ENCODE results near the gene BCL2L1. TPM values are rescaled to one million over a fixed set of nuclear protein-coding genes. Genes with fewer than 3 reads are reported as not detected.

Gene BCL2L1
- total RNA-seq, 6 donors from 2014 or later, result 131 to 245 (median 182) TPM

DNA sequence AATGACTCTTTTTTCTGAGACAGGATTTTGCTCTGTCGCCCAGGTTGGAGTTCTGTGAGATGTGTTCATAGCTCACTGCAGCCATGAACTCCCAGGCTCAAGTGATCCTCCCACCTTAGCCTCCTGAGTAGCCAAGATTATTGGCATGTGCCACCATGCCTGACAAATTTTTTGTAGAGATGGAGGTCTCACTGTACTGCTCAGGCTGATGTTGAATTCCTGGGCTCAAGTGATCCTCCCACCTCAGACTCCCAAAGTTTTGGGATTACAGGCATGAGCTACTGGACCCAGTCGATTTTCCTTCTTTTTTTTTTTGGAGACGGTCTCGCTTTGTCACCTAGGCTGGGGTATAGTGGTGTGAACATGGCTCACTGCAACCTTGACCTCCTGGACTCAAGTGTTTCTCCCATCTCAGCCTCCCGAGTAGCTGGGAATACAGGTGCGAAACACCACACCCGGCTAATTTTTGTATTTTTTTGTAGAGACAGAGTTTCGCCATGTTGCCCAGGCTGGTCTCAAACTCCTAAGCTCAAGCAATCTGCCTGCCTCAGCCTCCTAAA, 24.3 kb downstream of the BCL2L1 start:
- TF ChIP-seq, protein P1, sequence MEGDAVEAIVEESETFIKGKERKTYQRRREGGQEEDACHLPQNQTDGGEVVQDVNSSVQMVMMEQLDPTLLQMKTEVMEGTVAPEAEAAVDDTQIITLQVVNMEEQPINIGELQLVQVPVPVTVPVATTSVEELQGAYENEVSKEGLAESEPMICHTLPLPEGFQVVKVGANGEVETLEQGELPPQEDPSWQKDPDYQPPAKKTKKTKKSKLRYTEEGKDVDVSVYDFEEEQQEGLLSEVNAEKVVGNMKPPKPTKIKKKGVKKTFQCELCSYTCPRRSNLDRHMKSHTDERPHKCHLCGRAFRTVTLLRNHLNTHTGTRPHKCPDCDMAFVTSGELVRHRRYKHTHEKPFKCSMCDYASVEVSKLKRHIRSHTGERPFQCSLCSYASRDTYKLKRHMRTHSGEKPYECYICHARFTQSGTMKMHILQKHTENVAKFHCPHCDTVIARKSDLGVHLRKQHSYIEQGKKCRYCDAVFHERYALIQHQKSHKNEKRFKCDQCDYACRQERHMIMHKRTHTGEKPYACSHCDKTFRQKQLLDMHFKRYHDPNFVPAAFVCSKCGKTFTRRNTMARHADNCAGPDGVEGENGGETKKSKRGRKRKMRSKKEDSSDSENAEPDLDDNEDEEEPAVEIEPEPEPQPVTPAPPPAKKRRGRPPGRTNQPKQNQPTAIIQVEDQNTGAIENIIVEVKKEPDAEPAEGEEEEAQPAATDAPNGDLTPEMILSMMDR (IDR thresholded peaks at IDR 0.05), result no peak
- TF ChIP-seq POLR2A (IDR thresholded peaks at IDR 0.05) (no peak), EP300 (IDR thresholded peaks at IDR 0.05) (no peak), POLR2AphosphoS5 (IDR thresholded peaks at IDR 0.05) (no peak)
- no peak for ATAC-seq (ENCODE audit: low FRiP score in 2 of 2)
- WGBS, 2 donors, result 92 to 94% methylated on average over 8 of the region's 8 CpGs

DNA sequence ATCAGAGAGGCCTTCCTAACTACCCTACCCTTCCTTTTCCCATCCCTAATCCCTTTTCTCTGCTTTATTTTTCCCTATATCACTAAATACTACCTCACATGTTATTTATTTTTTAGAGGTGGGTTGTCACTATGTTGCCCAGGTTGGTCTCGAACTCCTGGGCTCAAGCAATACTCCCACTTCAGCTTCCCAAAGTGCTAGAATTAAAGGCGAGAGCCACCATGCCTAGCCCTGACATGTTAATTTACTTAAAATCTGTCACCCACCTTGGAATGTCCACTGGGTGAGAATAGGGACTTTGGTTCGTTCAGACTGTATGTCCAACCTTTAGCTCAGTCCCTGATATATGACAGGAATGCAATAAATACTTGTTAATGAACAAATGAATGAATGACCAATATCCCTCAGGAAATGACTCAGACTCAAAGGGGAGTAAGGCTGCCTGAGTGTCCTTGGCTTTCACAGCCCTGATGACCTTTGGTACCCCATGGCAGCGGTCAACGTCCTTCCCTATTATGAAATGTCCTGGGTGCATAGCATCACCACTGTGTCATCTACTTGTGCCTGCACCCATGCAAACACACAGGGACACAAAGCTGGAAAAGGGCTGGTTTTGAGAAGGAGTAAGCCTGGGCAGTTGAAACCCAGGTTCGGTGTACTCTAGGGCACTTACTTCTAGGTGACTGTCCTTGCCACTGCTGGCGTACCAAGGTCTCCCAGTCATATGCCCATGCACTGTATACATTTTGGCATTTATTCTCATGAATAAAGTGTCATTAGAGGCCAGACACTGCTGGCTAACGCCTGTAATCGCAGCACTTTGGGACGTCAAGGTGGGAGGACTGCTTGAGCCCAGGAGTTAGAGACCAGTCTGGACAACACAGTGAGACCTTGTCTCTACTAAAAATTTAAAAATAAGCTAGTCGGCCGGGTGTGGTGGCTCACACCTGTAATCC, 26.5 kb downstream of the BCL2L1 start:
- ATAC-seq (ENCODE audit: low FRiP score in 2 of 2) (peak; percentile 66 to 72), DNase-seq (peak in 1 of 2 donors; percentile 78)
- TF ChIP-seq EP300 (IDR thresholded peaks at IDR 0.05), result peak; percentile 64 to 95 (median 67)
- peak in 1 of 4 donors; percentile 50 for TF ChIP-seq POLR2A (IDR thresholded peaks at IDR 0.05)
- TF ChIP-seq POLR2AphosphoS5 (IDR thresholded peaks at IDR 0.05), result peak; percentile 78 to 95
- TF ChIP-seq, protein P1 (IDR thresholded peaks at IDR 0.05), result no peak
- 80 to 84% methylated on average over 9 to 12 of the region's 12 CpGs for WGBS, 2 donors
- Histone ChIP-seq H3K4me3 (no peak overlapping the region), H3K4me1 (peaks cover 72 to 97% (median 89%) of the 10 kb centered on the region in 4 donors), H3K27me3 (no peaks in the 10 kb centered on the region), H3K9me3 (no peaks in the 10 kb centered on the region), H3K36me3 (peaks cover 0 to 50% (median 8%) of the 10 kb centered on the region in 4 donors), H3K27ac (peak overlapping the region; percentile 82 to 99 (median 90))

More for the DNA sequence above, 24.3 kb downstream of the BCL2L1 start:
- Histone ChIP-seq H3K4me3 (no peak overlapping the region), H3K36me3 (peaks cover 0 to 41% (median 7%) of the 10 kb centered on the region in 4 donors), H3K27me3 (no peaks in the 10 kb centered on the region), H3K4me1 (peaks cover 69 to 97% (median 86%) of the 10 kb centered on the region in 4 donors), H3K27ac (peak overlapping the region; percentile 82 to 99 (median 90)), H3K9me3 (no peaks in the 10 kb centered on the region)
- no peak for DNase-seq

DNA sequence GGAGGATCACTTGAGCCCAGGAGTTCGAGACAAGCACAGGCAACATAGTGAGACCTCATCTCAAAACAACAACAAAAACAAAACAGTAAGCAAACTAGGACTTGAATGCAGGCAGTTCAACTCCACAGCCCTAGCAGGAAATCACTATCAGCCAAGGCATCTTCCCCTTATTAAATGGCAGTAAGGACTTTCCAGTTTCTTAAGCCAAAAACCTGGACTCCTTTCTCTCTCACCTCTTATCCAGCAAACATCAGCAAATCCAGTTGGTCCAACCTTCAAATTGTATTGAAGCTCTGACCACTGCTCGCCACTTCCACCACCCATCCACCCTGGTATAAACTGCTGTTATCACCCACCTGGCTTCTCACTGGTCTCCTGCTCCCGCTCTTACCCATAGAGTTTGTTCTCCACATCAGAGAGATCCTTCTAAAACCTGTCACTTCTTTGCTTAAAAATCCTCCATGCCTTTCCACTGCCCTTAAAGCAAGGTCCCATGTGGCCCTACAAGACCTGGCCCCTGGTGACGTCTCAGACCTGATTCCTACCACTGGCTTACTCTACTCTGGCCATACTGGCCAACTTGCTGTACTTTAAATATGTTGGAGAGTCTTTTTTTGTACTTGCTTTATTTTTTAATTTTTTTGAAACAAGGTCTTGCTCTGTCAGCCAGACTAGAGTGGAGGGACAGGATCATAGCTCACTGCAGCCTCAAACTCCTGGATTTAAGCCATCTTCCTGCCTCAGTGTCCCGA, 27.6 kb downstream of the BCL2L1 start:
- H3K27ac ChIP-seq, result peak overlapping the region; percentile 64 to 99 (median 90)
- ATAC-seq (ENCODE audit: low FRiP score in 2 of 2), result no peak
- no peak for DNase-seq
- WGBS, 2 donors, result 81 to 93% methylated on average over 5 of the region's 5 CpGs
- no peak for TF ChIP-seq EP300 (IDR thresholded peaks at IDR 0.05)
- no peak for TF ChIP-seq POLR2AphosphoS5 (IDR thresholded peaks at IDR 0.05)
- TF ChIP-seq POLR2A (IDR thresholded peaks at IDR 0.05), result no peak
- TF ChIP-seq, protein P1 (IDR thresholded peaks at IDR 0.05), result no peak
- H3K4me3 ChIP-seq, result no peak overlapping the region
- H3K27me3 ChIP-seq, result no peaks in the 10 kb centered on the region
- peaks cover 0 to 58% (median 13%) of the 10 kb centered on the region in 4 donors for H3K36me3 ChIP-seq
- H3K4me1 ChIP-seq, result peaks cover 63 to 96% (median 83%) of the 10 kb centered on the region in 4 donors
- H3K9me3 ChIP-seq, result no peaks in the 10 kb centered on the region

DNA sequence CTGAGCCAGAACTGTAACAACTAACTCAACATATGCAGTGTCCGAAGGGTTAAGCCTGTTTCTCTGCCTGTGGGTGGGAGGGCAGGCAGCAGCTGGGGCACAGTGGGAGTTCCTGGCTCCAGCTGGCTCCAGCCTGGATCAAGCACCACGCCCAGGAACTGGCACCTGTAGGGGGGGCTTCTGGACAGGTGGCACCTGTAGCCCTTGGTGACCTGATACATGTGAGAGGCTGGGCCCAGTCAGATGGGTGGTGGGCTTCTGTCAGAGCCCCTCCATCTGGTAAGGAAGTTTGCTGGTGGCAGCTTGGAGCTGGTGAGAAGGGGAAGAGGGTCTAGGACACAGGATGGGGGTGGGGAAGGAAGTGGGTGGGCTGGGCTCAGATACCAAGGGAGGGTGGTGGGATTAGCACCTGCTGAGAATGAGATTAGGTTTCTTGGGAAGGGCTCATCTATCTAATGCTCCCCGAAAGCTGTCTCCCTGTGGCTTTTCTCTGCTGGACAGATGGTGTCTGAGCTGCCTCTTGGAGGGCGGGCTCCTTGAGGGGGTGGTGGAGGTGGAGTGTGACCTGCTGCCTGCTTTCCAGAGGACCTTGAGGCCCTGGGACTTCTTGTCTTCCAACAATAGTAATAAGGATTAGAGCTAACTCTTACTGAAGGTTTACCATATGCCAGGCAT, 28.5 kb downstream of the BCL2L1 start:
- Histone ChIP-seq H3K27ac (peak overlapping the region; percentile 64 to 99 (median 90)), H3K4me3 (no peak overlapping the region), H3K4me1 (peaks cover 55 to 94% (median 76%) of the 10 kb centered on the region in 4 donors), H3K27me3 (no peaks in the 10 kb centered on the region), H3K9me3 (no peaks in the 10 kb centered on the region), H3K36me3 (peaks cover 0 to 62% (median 16%) of the 10 kb centered on the region in 4 donors)
- no peak for TF ChIP-seq POLR2A (IDR thresholded peaks at IDR 0.05)
- TF ChIP-seq, protein P1 (IDR thresholded peaks at IDR 0.05), result no peak
- TF ChIP-seq POLR2AphosphoS5 (IDR thresholded peaks at IDR 0.05), result no peak
- no peak for TF ChIP-seq EP300 (IDR thresholded peaks at IDR 0.05)
- no peak for ATAC-seq (ENCODE audit: low FRiP score in 2 of 2)
- whole genome bisulfite sequencing, 2 donors, result 53 to 77% methylated on average over 2 to 4 of the region's 4 CpGs
- peak in 1 of 2 donors; percentile 38 for DNase-seq

Data from upper lobe of left lung (tissue), 6 donors.